Neural progenitor cell (in vitro differentiated cells): ENCODE data around the gene KITLG. TPM values are rescaled to one million over a fixed set of nuclear protein-coding genes. Genes with fewer than 3 reads are reported as not detected.

Source experiments
- DNase-seq: peaks from one replicate; pipeline ENCODE4 v3.0.0-alpha.2; 2016; ENCODE audit warnings: low spot score
- H2AFZ ChIP-seq: fragments of 200-600 bp; sonication (generic); replicated peaks from 2 replicates; pipeline ENCODE4 v1.6.1; 2016; ENCODE audit warnings: antibody characterized with exemption
- H3F3A ChIP-seq: fragments of 200-600 bp; sonication (generic); 2 replicates; pipeline ENCODE4 v1.6.1; 2016; ENCODE audit warnings: antibody characterized with exemption, low read depth
- H3K27ac ChIP-seq: fragments of 200-600 bp; sonication (generic); 2 replicates; pipeline ENCODE4 v1.5.1; 2016; ENCODE audit warnings: mild to moderate bottlenecking
- H3K27me3 ChIP-seq: fragments of 200-600 bp; sonication (generic); 2 replicates; pipeline ENCODE4 v1.6.1; 2016; ENCODE audit warnings: mild to moderate bottlenecking, moderate library complexity
- H3K36me3 ChIP-seq: fragments of 200-600 bp; sonication (generic); 2 replicates; pipeline ENCODE4 v1.5.1; 2016
- H3K4me1 ChIP-seq: fragments of 200-600 bp; sonication (generic); 2 replicates; pipeline ENCODE4 v1.6.1; 2016; ENCODE audit warnings: mixed run types
- H3K4me2 ChIP-seq: fragments of 200-600 bp; sonication (generic); 2 replicates; pipeline ENCODE4 v1.6.1; 2016
- H3K4me3 ChIP-seq: fragments of 200-600 bp; sonication (generic); 2 replicates; pipeline ENCODE4 v1.5.1; 2016
- H3K79me2 ChIP-seq: fragments of 200-600 bp; sonication (generic); 2 replicates; pipeline ENCODE4 v1.6.1; 2016; ENCODE audit warnings: low read depth
- H3K9ac ChIP-seq: fragments of 200-600 bp; sonication (generic); 2 replicates; pipeline ENCODE4 v1.6.1; 2016
- H3K9me3 ChIP-seq: fragments of 200-600 bp; sonication (generic); 2 replicates; pipeline ENCODE4 v1.5.1; 2016; ENCODE audit warnings: low read depth
- H4K20me1 ChIP-seq: fragments of 200-600 bp; sonication (generic); 2 replicates; pipeline ENCODE4 v1.6.1; 2016; ENCODE audit warnings: low read depth
- H3K27ac Mint-ChIP-seq: 3 replicates; pipeline ENCODE4 v1.8.0; 2021; ENCODE audit warnings: mixed read lengths
- H3K27me3 Mint-ChIP-seq: 2 replicates; pipeline ENCODE4 v1.8.0; 2022; ENCODE audit warnings: low read depth, mild to moderate bottlenecking, inconsistent platforms, moderate library complexity, mixed read lengths; ENCODE audit not compliant: insufficient read depth
- H3K36me3 Mint-ChIP-seq: 3 replicates; pipeline ENCODE4 v1.8.0; 2021; ENCODE audit warnings: mixed read lengths
- H3K4me1 Mint-ChIP-seq: 3 replicates; pipeline ENCODE4 v1.8.0; 2021; ENCODE audit warnings: mixed read lengths
- H3K4me3 Mint-ChIP-seq: 3 replicates; pipeline ENCODE4 v1.8.0; 2021; ENCODE audit warnings: mild to moderate bottlenecking, moderate library complexity, mixed read lengths
- H3K9me3 Mint-ChIP-seq: 3 replicates; pipeline ENCODE4 v1.8.0; 2020; ENCODE audit warnings: mixed read lengths
- CTCF ChIP-seq: fragments of 200-600 bp; sonication (generic); IDR thresholded peaks from 2 replicates; pipeline ENCODE4 v1.5.1; 2017; ENCODE audit warnings: antibody characterized with exemption, mild to moderate bottlenecking
- EZH2 ChIP-seq: fragments of 200-600 bp; sonication (generic); IDR thresholded peaks from 2 replicates; pipeline ENCODE4 v1.6.1; 2017; ENCODE audit warnings: antibody characterized with exemption, mild to moderate bottlenecking, moderate library complexity
- EZH2phosphoT487 ChIP-seq: fragments of 200-600 bp; sonication (generic); IDR thresholded peaks from 2 replicates; pipeline ENCODE4 v1.6.1; 2017; ENCODE audit warnings: antibody characterized with exemption
- total RNA-seq: library from RNA; depleted of rRNA; stranded (reverse); fragments of >200 nt; gene quantifications from 2 replicates; pipeline ENCODE4 v1.2.3, GENCODE V29; 2015; ENCODE audit warnings: low replicate concordance

Gene KITLG
- total RNA-seq, 1 donor from 2014 or later, result 1.0 TPM

GRCh38 chr12:88496891-88497371 is 83.3 kb downstream of the KITLG start:
- no peak overlapping the region for H3K9ac ChIP-seq
- no peak overlapping the region for H3K4me3 ChIP-seq
- Mint-ChIP-seq H3K36me3 (peaks cover 26% of the 10 kb centered on the region), H3K4me1 (no peaks in the 10 kb centered on the region), H3K9me3 (no peaks in the 10 kb centered on the region), H3K27me3 (no peaks in the 10 kb centered on the region), H3K27ac (no peak overlapping the region), H3K4me3 (no peak overlapping the region)
- H4K20me1 ChIP-seq, result no peaks in the 10 kb centered on the region
- H3K27ac ChIP-seq, result no peak overlapping the region
- H3K4me1 ChIP-seq, result no peaks in the 10 kb centered on the region
- H3K79me2 ChIP-seq, result no peaks in the 10 kb centered on the region
- H3K27me3 ChIP-seq, result no peaks in the 10 kb centered on the region
- H3F3A ChIP-seq, result no peaks in the 10 kb centered on the region
- H3K9me3 ChIP-seq, result no peaks in the 10 kb centered on the region
- H2AFZ ChIP-seq, result no peak overlapping the region
- H3K4me2 ChIP-seq, result no peak overlapping the region
- TF ChIP-seq EZH2, result no peak
- no peak for TF ChIP-seq EZH2phosphoT487
- no peak for TF ChIP-seq CTCF
- no peak for DNase-seq
- H3K36me3 ChIP-seq, result no peaks in the 10 kb centered on the region

GRCh38 chr12:88496429-88496828 is 83.8 kb downstream of the KITLG start:
- H3K4me3 ChIP-seq, result no peak overlapping the region
- no peaks in the 10 kb centered on the region for H3K9me3 Mint-ChIP-seq
- H3K27ac ChIP-seq, result no peak overlapping the region
- H3K4me1 Mint-ChIP-seq, result no peaks in the 10 kb centered on the region
- H3K27me3 ChIP-seq, result no peaks in the 10 kb centered on the region
- H3K27me3 Mint-ChIP-seq, result no peaks in the 10 kb centered on the region
- DNase-seq, result no peak
- no peak for TF ChIP-seq CTCF
- no peak for TF ChIP-seq EZH2
- no peak for TF ChIP-seq EZH2phosphoT487
- no peaks in the 10 kb centered on the region for H3K4me1 ChIP-seq
- no peak overlapping the region for H3K27ac Mint-ChIP-seq
- H3K4me3 Mint-ChIP-seq, result no peak overlapping the region
- no peak overlapping the region for H2AFZ ChIP-seq
- H3K9me3 ChIP-seq, result no peaks in the 10 kb centered on the region
- H3F3A ChIP-seq, result no peaks in the 10 kb centered on the region
- no peaks in the 10 kb centered on the region for H3K36me3 ChIP-seq
- no peaks in the 10 kb centered on the region for H3K79me2 ChIP-seq
- no peak overlapping the region for H3K9ac ChIP-seq
- peaks cover 26% of the 10 kb centered on the region for H3K36me3 Mint-ChIP-seq
- no peaks in the 10 kb centered on the region for H4K20me1 ChIP-seq
- H3K4me2 ChIP-seq, result no peak overlapping the region

GRCh38 chr12:88495031-88495430 is 85.2 kb downstream of the KITLG start:
- H3K27me3 Mint-ChIP-seq, result no peaks in the 10 kb centered on the region
- Histone ChIP-seq H3K9me3 (no peaks in the 10 kb centered on the region), H4K20me1 (no peaks in the 10 kb centered on the region), H3K4me3 (no peak overlapping the region), H3K4me1 (no peaks in the 10 kb centered on the region), H3K9ac (no peak overlapping the region), H2AFZ (no peak overlapping the region), H3K79me2 (no peaks in the 10 kb centered on the region), H3K27me3 (no peaks in the 10 kb centered on the region), H3F3A (no peaks in the 10 kb centered on the region), H3K36me3 (no peaks in the 10 kb centered on the region), H3K27ac (no peak overlapping the region), H3K4me2 (no peak overlapping the region)
- H3K27ac Mint-ChIP-seq, result no peak overlapping the region
- peaks cover 21% of the 10 kb centered on the region for H3K36me3 Mint-ChIP-seq
- DNase-seq, result no peak
- no peak overlapping the region for H3K4me3 Mint-ChIP-seq
- no peaks in the 10 kb centered on the region for H3K4me1 Mint-ChIP-seq
- TF ChIP-seq EZH2phosphoT487 (no peak), EZH2 (no peak), CTCF (no peak)
- H3K9me3 Mint-ChIP-seq, result no peaks in the 10 kb centered on the region
